ENCODE data around the gene CFP.
A peak's percentile ranks its signal among the peaks of the same experiment; 100 is the strongest.

Gene CFP

GRCh38 chrX:47637546-47638195, 7.9 kb upstream of the CFP start:
- no peak for DNase-seq (ENCODE audit: low read depth)

DNA sequence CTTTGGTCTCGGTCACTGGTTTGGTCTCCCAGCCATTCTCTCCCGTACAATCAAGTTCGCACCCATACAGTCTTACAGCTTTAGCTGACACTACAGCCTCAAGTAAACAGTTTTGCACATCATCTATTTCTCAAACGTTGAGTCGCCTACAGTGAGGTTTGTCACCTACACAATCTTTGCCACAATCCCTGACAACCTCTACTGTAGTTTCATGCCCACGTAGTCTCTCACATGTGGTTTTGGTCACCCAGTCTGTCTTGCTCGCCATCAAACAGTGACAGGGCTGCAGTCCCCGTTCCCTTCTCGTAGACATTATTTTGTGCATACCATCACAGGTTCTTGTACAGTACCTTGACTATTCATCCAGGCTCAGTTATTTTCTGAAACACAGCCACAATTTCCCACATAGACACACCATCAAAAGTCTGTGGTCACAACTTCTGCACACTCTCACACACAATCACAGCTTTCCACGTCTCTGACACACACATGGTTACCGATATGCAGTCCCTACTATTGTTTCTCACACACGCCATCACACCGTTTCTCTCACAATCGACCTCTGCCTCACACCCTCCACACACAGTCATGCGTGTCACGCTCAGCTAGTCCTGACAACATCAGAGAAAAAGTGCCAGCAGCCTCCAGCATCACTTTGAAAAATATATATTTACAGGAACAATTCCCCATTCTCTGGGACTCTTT, 5.3 kb upstream of the CFP start:
- DNase-seq (ENCODE audit: low read depth), result no peak

GRCh38 chrX:47633689-47634590, 4.2 kb upstream of the CFP start:
- no peak for DNase-seq (ENCODE audit: low read depth)

DNA sequence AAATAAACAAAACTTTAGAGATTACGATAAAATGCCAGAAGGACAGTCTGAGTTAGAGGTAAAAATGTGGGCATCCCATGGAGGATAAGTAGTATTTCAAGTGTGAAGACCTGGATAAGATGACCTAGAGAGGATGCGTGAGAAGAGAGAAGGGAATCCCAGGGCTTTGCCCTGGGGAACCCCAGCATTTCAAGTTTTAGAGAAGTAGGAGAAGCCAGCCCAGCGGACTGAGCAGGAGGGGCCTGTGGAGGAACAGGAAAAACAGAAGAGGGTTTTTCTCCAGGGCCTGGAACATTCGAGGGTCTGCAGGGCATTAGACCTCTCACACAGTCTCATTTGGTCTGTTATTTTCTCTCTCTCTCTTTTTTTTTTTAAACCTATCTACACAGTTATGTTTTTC, 2.9 kb upstream of the CFP start:
- no peak for DNase-seq (ENCODE audit: low read depth)

DNA sequence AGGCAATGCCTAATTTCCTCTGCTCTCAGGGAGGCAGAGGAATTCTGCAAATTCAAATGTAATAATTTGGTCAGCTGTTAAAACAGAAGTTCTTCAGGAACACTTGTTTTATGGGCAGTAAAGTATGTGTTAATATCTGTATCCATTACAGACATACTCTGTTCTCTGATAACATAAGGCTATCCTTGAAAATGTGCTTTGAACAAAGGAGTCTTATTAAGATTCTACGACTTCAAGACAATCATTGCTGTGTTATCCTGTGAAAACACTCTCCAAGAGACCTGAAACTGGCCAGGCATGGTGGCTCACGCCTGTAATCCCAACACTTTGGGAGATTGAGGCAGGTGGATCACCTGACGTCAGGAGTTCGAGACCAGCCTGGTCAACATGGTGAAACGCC, 1.9 kb upstream of the CFP start:
- DNase-seq (ENCODE audit: low read depth), result no peak

DNA sequence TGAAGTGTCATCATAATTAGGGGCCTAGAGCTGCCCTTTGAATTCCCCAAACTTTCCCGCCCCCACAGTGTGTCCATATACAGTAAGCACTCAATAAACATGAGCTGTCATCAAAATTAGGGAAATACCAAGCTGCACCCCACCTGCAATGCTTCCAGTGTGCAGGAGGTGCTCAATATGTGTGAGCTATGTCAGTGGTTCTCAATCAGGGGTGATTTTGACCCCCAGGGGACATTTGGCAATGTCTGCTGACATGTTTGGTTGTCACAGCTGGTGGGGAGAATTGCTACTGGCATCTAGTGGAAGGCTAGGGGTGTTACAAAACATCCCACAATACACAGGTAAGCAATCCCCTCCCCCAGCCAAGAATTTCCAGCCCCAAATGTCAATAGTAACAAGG, 748 bp downstream of the CFP start:
- DNase-seq (ENCODE audit: low read depth), result no peak

DNA sequence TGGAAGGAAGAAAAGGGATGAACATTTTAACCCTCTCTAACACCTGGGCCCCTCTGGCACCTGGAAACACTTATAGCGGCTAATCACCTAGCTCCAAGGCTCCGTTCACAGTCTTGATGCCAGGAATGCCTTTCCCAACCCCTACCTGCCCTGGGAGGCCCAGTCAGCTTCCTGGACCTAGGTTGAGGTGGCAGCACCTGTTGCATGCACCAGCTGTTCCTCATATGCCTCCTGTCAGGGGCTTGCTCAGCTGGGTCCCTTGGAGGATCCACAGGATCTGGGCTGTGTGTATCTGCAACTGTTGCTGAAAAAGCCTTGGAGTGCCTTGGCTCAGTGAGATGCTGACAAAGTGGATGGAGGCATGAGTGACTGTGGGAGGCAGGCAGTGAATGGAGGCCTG, 4.4 kb downstream of the CFP start:
- DNase-seq (ENCODE audit: low read depth), result no peak

GRCh38 chrX:47623540-47624027, 6.1 kb downstream of the CFP start:
- DNase-seq (ENCODE audit: low read depth), result peak; percentile 30

DNA sequence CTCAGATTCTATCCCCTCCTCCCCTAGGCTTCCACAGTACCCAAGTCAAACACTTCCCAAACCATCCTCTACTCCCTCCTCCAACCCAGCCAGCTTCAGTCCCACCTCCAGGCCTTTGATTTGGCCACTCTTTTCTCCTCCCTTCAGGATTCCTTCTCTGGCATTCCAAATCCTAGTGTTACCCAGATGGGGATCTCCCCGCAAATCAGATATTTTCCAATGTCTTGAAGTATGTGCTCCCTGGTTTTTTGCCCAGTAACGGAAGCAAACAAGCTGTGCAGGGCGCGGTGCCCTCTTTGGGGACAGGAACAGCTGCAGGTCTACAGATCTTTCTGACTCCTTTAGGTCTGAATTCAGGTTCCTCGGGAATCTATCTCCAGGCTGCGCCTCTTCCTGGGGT, 7.9 kb downstream of the CFP start:
- no peak for DNase-seq (ENCODE audit: low read depth)

GRCh38 chrX:47620303-47620685, 9.4 kb downstream of the CFP start:
- DNase-seq (ENCODE audit: low read depth), result no peak

DNA sequence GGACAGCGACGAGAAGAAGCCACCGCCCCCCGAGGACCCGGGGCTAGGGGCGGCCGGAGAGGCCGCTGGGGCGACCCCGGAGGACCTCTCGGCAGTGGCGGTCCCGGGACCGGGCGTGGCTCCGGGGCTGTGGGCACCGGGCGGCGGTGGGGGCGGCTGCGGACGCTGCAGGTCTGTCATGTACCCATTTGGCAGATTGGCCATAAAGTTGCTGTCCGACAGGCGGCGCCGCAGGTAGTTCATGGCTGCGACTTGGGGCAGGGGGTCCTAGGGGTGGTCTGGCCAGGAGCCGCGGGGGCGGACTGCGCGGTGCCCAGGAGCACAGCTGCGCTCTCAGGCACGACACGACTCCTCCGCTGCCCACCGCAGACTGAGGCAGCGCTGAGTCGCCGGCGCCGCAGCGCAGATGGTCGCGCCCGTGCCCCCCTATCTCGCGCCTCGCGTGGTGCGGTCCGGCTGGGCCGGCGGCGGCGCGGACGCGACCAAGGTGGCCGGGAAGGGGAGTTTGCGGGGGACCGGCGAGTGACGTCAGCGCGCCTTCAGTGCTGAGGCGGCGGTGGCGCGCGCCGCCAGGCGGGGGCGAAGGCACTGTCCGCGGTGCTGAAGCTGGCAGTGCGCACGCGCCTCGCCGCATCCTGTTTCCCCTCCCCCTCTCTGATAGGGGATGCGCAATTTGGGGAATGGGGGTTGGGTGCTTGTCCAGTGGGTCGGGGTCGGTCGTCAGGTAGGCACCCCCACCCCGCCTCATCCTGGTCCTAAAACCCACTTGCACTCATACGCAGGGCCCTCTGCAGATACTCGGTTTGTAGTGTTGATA, 10.0 kb downstream of the CFP start, which contains the start of gene SYN1:
Gene SYN1 (minus strand): TSS at position 372 of the 817 bp plus-strand sequence. CDS start 129 bp downstream, at position 243.
- DNase-seq (ENCODE audit: low read depth), result no peak

GRCh38 chrX:47618923-47619485, 10.7 kb downstream of the CFP start:
- no peak for DNase-seq (ENCODE audit: low read depth)

GRCh38 chrX:47614618-47615017, 15.1 kb downstream of the CFP start:
- DNase-seq (ENCODE audit: low read depth), result no peak

DNA sequence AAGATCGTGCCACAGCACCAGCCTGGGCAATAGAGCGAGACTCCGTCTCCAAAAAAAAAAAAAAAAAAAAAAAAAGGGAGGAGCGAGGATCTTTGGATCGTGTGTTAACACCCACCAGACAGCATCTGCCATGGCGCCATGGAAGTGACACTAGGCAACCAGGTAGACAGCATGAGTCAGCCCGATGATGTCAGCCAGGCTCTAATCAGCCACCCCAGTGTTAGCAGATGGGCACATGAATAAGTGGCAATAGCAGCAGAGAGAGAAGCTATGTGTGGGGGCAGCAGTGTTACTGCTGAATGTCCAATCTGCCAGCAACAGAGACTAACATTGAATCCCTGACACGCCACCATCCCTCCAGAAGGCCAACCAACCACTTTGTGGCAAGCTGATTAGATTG, 16.6 kb downstream of the CFP start:
- no peak for DNase-seq (ENCODE audit: low read depth)

DNA sequence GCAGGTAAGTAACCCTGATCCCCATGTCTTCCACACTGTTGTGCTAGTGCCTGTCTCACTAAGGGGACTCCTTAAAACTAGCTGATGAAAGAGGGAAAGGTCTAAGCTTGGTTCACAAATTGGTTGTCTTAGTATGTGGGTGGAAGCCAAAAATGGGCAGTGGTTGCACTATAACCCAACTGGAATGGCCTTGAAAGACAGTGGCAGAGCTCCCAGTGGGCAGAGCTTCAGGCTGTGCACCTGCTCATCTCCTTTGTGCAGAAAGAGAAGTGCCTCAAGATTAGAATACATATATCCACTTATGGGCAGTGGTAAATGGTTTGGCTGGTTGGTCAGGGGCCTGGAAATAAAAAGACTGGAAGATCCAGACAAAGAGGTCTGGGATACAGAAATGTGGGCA, 17.3 kb downstream of the CFP start:
- DNase-seq (ENCODE audit: low read depth), result no peak

GRCh38 chrX:47611926-47612325, 17.8 kb downstream of the CFP start:
- DNase-seq (ENCODE audit: low read depth), result no peak

DNA sequence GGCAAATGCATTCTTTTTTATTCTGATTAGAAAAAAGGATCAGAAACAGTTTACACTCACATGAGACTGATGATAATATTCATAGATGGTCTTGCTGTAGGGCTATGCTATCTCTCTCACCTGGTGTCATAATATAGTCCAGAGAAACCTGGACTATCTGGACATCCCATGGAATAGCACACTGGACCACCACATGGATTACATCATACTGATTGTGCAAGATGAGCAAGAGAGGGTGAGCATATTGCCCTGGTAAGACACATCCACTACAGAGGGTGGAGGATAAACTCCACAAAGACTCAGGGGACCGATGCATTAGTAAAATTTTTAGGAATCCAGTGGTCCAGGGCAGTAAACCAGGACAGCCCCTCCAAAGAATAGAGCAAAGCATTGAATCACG, 18.2 kb downstream of the CFP start:
- no peak for DNase-seq (ENCODE audit: low read depth)

GRCh38 chrX:47610511-47610910, 19.2 kb downstream of the CFP start:
- no peak for DNase-seq (ENCODE audit: low read depth)

DNA sequence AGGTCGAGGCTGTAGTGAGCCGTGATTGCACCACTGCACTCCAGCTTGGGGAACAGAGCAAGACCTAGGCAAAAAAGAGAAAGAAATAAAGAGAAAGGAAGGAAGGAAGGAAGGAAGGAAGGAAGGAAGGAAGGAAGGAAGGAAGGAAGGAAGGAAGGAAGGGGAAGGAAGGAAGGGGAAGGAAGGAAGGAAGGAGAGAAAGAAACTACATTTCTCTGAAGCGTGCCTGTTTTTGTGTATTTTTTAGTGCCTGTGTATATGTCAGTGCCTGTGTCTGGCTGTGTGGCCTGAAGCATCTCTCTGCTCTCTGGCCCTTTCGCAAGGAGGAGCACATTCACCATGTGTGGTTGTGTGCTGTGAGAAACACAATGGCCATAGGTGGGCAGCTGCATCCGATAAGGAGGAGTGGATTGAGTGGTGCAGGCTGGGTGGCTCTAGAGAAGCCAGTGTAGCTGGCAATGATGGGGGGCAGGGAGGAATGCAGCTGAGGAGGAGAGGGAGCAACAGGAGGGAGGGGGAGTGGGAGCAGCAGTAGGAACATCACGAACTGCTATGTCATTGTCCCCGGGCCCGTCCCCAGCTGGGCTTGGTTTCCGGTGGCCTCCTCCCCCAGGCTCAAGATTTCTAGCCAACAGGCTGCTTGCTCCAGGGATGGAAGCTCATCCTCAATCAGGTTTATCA, 21.5 kb downstream of the CFP start:
- no peak for DNase-seq (ENCODE audit: low read depth)

GRCh38 chrX:47607091-47607490, 22.6 kb downstream of the CFP start:
- no peak for DNase-seq (ENCODE audit: low read depth)

- DNase-seq (ENCODE audit: low read depth), result no peak
Measured at GRCh38 chrX:47605024-47605423, 24.7 kb downstream of the CFP start.
